GM19193 (cell line): ENCODE measurements around the gene ARL15.

Source experiments
- POLR2A ChIP-seq: IDR thresholded peaks from 4 replicates; pipeline ENCODE4 v1.6.1; 2011; ENCODE audit not compliant: insufficient read depth, insufficient read length; ENCODE audit errors: extremely low read depth

Gene ARL15

GRCh38 chr5:54310433-54311175, at the start of gene ARL15:
ARL15 (minus strand) TSS chr5:54310573.
- peak; percentile 98 for TF ChIP-seq POLR2A

GRCh38 chr5:54360089-54360488, 49.7 kb upstream of the ARL15 start:
- TF ChIP-seq POLR2A, result no peak

GRCh38 chr5:54357408-54358058, 47.2 kb upstream of the ARL15 start:
- TF ChIP-seq POLR2A, result no peak

GRCh38 chr5:54347221-54347865, 37.0 kb upstream of the ARL15 start:
- no peak for TF ChIP-seq POLR2A

- TF ChIP-seq POLR2A, result no peak
These were observed 34.3 kb upstream of the ARL15 start for GRCh38 chr5:54344653-54345052.

- no peak for TF ChIP-seq POLR2A
These were observed 31.6 kb upstream of the ARL15 start for GRCh38 chr5:54341971-54342370.

- TF ChIP-seq POLR2A, result no peak
These were observed 27.1 kb upstream of the ARL15 start for GRCh38 chr5:54337523-54337922.

- no peak for TF ChIP-seq POLR2A
These were observed 22.3 kb upstream of the ARL15 start for GRCh38 chr5:54332720-54333119.

GRCh38 chr5:54329731-54330709, 19.6 kb upstream of the ARL15 start:
- no peak for TF ChIP-seq POLR2A

- no peak for TF ChIP-seq POLR2A
These were observed 16.4 kb upstream of the ARL15 start for GRCh38 chr5:54326662-54327270.

- TF ChIP-seq POLR2A, result no peak
These were observed 15.4 kb upstream of the ARL15 start for GRCh38 chr5:54325610-54326311.

- TF ChIP-seq POLR2A, result no peak
These were observed 14.9 kb upstream of the ARL15 start for GRCh38 chr5:54325272-54325609.

GRCh38 chr5:54324651-54325271, 14.4 kb upstream of the ARL15 start:
- no peak for TF ChIP-seq POLR2A
